ENCODE data around the gene IL17REL. TPM values are rescaled to one million over a fixed set of nuclear protein-coding genes. Genes with fewer than 3 reads are reported as not detected.
"Not testable (repeated sequence)": the region's sequence is repeated elsewhere in the genome, so short reads cannot be mapped to it uniquely, and the experiment has no call there.

Gene IL17REL
- total RNA-seq, 1 donor from 2014 or later, result not detected

- no peak for ATAC-seq
These were observed 9.8 kb downstream of the IL17REL start for GRCh38 chr22:50002791-50003190.

GRCh38 chr22:50001388-50002231 lies 11.0 kb downstream of the IL17REL start:
- ATAC-seq, result no peak

GRCh38 chr22:50000587-50001387 lies 11.8 kb downstream of the IL17REL start:
- ATAC-seq, result peak; percentile 2

DNA sequence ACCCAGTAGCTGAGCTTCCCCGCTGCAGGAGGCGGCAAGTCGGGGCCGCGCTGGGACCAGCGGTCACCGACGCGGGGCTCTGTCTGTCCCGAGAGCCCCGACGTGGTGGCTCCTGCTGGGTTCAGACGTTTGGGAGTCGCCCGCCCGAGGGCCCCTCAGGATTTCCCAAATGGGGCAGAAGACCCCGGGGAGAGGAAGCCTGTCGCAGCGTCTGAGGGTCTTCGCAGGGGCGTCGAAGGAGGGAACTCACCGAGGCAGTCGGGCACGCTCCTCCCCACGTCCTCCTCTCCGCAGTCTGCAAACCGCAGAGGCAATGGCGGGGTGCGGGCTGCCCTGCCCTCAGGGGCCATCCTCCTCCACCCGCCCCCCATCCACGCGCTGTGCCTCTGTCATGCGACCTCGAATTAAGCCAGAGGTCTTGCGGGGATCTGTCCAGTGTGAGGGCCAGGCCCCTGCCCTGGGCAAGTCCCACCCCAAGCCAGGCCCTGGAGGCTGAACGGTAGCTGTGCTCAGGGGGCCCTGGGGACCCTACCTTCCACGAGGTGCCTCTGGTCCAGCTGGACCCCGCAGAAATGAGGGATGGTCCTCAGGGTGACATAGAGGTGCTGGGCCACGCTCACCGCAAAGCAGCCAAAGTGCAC lies 12.5 kb downstream of the IL17REL start:
- peak; percentile 2 for ATAC-seq

DNA sequence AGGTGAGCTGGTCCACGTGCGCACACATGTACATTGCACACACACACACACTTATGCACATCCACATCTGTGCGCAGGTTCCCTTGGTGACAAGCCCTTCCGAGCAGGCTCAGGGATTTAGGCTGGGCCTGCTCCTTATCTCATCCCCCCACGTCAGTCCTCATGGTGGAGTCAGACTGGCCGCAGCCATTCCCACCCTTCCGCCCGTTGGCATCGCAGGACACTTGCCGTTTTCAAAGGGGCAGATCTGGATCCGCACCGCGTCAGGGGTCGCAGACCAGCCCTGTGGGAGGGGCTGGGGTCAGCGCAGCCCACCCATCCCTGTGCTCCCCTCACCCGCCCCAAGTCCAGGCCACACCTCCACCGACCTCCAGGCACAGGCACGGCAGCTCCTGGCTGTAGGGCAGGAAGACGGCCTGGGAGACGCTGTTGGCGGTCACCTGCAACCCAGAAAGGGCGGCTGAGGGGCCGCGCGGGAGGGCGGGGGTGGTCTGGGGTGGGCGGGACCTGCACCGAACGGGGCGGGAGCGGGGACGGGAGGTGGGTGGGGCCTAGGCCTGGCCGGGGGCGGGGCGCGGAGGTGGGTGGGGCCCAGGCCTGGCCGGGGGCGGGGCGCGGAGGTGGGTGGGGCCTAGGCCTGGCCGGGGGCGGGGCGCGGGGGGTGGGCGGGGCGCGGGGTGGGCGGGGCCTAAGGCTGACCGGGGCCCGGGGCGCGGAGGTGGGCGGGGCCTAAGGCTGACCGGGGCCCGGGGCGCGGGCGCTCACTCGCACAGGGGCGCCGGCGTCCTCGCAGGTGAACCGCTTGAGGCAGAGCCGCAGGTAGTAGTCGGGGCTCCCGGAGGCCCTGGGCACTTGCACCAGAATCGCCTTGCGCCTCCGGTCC lies 13.3 kb downstream of the IL17REL start:
- no peak for ATAC-seq

DNA sequence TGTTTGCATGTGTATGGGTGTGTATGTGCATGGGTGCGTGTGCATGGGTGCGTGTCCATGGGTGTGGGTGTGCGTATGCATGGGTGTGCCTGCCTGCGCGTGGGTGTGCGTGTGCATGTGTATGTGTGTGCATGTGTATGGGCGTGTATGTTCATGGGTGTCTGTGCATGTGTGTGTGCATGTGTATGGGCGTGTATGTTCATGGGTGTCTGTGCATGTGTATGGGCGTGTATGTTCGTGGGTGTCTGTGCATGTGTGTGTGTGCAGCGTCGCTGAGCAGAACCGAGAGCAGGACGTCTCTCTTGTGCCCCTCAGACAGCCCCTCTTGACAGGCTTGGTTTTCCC lies 13.9 kb downstream of the IL17REL start:
- ATAC-seq, result no peak

- no peak for ATAC-seq
These were observed 14.4 kb downstream of the IL17REL start for GRCh38 chr22:49997932-49998717.

DNA sequence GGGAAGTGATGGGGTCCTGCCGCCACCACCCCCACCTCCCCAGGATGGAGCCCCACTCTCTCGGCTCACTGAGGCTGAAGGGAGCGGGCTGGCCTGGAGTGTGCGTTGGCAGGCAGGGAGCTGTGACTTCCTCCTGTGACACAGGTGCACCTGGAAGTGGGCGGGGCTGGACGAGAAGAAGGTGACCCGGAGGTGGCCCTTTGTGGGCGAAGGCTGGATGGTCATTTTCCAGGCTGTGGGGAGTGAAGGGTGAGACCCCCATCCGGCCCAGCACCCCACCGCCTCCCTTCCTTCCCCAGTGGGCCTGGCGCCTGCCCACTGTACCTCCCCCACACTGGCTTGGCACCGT lies 15.3 kb downstream of the IL17REL start:
- peak; percentile 30 for ATAC-seq

DNA sequence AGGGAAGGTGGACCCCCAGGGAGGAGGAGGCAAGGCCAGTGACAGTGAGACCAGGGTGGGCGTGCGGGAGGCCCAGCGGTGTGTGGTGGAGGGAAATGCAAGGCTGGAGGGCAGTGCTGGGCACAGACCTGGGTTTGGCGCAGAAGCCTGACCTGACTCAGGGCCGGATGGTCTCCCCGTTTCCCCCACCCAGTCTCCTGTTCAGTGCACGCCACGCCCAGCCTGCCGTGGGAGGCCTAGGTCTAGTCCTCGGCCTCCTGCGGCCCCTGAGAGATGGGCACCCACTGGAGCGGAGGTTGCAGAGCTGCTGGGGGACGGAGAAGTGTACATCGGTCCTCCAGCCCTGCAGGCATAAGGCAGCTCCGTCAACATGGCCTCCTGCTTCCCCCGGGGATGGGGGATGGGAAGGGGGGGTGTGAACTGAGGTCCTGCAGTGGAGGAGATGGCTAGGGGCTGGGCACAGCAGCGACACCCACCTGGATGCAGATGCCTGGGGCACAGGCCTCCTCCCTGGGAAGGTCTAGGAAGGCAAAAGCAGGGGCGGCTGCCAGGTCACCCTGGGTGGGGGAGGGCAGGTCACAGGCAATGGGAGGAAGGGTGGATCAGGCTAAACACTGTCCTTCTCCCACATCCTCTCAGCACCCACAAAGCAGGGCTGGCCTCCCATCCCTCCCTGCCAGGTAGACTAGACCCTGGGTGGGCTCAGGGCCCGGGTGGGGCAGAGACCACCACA lies 15.9 kb downstream of the IL17REL start:
- ATAC-seq, result no peak

- peak; percentile 14 for ATAC-seq
These were observed 16.4 kb downstream of the IL17REL start for GRCh38 chr22:49996119-49996517.

GRCh38 chr22:49995361-49996118 lies 17.0 kb downstream of the IL17REL start:
- no peak for ATAC-seq

GRCh38 chr22:49995041-49995360 lies 17.6 kb downstream of the IL17REL start:
- ATAC-seq, result no peak

DNA sequence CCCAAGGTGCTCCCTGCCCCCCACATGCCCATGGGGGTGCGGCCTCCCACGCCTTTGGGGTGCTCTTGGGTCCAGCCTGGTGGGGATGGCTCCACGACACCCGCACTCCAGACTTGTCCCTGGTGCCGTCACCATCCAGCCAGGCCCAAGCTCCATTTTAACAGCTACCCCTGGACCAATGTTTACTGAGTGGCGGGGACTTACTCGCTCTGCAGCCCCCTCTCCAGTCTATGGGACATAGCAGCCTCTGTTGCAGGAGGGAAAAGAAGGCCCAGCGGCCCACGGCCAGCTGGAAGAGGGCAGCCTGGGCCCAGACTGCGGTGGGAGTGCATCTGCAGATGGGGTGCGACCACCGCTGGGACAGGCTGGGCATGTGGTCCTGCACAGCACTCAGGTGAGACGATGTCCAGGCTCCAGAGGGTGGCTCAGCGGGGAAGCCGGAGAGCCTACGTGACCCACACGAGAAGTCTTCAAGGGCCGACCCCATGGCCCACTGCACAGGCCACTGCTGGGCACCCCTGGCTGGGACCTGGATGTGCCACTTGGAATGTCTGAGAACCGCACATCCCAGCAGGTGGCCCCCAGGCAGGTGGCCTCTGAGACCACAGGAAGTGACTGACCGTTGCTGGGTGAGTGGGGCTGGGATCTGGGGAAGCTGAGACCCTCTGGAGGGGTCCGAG lies 18.1 kb downstream of the IL17REL start:
- ATAC-seq, result no peak

GRCh38 chr22:49993649-49994360 lies 18.8 kb downstream of the IL17REL start:
- ATAC-seq, result no peak

DNA sequence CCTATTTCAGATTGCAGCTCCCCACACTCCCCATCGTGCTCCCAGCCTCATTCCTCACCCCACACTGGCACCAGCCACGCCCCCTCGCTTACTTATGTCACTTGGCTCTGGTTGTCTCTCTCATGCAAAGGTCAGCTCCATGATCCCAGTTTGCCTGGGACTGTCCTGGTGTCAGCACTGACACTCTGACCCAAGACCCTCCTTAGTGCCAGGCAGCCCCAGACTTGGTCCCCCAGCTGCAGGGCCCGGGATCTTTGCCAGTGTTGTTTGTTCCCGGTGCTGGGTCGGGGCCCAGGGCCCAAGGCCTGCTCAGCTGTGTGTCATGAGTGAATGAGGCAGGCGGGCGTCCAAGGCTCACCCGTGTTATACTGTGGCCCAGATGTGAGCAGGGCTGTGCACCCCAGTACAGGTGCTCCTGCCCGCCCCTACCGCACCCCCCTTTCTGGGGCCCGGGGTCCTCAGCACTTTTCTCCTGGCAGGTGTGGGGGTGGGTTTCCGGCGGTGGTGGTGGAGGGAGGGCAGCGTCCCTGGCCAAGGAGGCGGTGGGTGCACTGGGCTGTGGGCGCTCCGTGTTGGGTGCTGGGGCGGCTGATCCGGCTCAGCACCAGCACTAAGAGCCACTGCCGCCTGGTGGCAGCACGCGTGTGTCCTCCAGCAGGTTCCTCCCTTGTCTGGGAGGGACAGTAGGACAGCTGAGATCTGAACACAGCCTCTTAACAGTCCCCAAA lies 19.5 kb downstream of the IL17REL start:
- ATAC-seq, result peak; percentile 69

DNA sequence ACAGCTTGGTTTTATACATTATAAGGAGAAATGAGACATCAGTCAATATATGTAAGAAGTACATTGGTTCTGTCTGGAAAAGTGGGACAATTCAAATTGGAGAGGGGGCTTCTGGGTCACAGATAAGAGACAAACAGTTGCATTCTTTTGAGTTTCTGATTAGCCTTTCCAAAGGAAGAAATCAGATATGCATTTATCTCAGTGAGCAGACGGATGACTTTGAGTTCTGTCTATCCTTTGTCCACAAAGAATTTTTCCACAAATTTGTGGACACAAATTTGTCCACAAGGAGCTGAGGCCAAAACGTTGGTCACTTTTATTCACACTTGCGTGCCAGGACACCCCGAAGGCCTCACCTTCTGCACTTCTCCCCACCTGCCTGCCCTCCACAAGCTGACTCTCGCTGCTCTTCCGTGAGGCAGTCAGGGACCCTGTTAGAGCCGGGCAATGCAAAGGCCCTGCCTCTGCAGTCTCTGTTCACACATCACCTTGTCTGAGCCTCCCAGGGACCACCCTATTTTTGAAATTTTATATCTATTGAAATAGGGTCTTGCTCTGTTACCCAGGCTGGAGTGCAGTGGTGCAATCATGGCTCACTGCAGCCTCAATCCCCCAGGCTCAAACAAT lies 20.5 kb downstream of the IL17REL start:
- ATAC-seq, result no peak

DNA sequence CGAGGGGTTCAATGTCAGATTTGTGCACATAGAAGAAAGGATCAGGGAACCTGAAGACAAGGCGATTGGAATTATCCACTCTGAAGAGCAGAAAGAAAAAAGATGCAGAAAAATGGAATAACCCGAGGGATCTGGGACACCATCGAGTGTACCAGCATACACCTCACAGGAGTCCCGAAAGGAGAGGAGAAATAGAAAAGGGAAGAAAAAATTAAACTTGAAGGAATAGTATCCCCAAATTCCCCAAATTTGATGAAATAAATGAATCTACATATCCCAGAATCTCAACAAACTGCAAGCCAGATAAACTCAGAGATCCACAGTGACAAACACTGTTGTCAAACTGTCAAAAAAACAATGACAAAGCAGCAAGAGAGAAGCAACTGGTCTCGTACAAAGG lies 21.4 kb downstream of the IL17REL start:
- no peak for ATAC-seq

DNA sequence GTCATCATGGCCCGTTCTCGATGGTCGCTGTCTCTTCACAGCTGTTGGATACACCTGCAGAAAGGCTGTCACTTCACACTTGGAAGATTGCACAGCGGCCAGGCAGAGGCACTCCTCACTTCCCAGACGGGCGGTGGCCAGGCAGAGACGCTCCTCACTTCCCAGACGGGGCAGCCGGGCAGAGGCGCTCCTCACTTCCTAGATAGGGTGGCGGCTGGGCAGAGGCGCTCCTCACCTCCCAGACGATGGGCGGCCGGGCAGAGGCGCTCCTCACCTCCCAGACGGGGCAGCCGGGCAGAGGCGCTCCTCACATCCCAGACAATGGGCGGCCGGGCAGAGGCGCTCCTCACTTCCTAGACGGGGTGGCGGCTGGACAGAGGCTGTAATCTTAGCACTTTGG lies 22.7 kb downstream of the IL17REL start:
- ATAC-seq, result not testable (repeated sequence)

All from esophagus mucosa (tissue), 1 donor.